ENCODE measurements around the gene TMTC2.

The TMTC2 gene

GRCh38 chr12:82725741-82726140 lies 39.0 kb downstream of the TMTC2 start:
- H3K27ac Mint-ChIP-seq = no peak overlapping the region

DNA sequence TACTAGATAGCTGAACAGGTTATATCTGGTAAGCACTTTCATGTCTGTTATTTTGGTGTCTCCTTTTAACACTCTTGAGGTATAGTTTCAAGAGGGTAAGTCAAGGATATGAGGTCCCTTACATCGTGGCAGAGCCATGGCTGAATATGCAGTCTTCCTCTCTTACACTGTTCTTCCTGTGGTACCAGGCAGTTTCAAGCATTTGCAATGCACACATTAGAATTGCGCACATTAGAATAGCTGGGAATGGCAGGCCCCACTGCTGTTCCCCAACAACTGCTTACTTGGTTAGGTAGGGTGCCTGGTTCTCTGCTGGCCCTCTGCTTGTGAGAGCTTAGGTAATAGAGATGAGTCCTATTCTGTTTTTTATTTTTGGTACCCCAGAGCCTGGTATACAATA lies 41.2 kb downstream of the TMTC2 start:
- H3K27me3 Mint-ChIP-seq = no peaks in the 10 kb centered on the region
- no peak overlapping the region for H3K4me3 Mint-ChIP-seq
- peaks cover 15% of the 10 kb centered on the region for H3K9me3 Mint-ChIP-seq
- no peak overlapping the region for H3K27ac Mint-ChIP-seq
- no peaks in the 10 kb centered on the region for H3K4me1 Mint-ChIP-seq (ENCODE audit: low read depth)
- H3K36me3 Mint-ChIP-seq (ENCODE audit: low read depth) = peaks cover 30% of the 10 kb centered on the region
- intact Hi-C loops (cut with micrococcal nuclease) = no loop called here

More at GRCh38 chr12:82725741-82726140, 39.0 kb downstream of the TMTC2 start:
- Mint-ChIP-seq H3K4me3 (no peak overlapping the region), H3K36me3 (ENCODE audit: low read depth) (peaks cover 31% of the 10 kb centered on the region), H3K9me3 (peaks cover 15% of the 10 kb centered on the region), H3K4me1 (ENCODE audit: low read depth) (no peaks in the 10 kb centered on the region), H3K27me3 (no peaks in the 10 kb centered on the region)
- intact Hi-C loops (cut with micrococcal nuclease) = no loop called here

DNA sequence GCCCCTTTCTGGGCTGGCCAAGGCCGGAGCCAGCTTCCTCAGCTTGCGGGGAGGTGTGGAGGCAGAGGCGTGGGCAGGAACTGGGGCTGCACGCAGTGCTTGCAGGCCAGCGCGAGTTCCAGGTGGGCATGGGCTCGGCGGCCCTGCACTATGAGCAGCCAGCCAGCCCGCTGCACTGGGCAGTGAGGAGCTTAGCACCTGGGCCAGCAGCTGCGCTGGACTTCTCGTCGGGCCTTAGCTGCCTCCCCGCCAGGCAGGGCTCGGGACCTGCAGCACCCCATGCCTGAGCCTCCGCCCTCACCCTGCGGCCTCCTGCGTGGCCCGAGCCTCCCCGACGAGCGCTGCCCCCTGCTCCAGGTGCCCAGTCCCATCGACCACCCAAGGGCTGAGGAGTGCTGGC lies 42.0 kb downstream of the TMTC2 start:
- Mint-ChIP-seq H3K36me3 (ENCODE audit: low read depth) (peaks cover 30% of the 10 kb centered on the region), H3K27me3 (no peaks in the 10 kb centered on the region), H3K4me3 (no peak overlapping the region), H3K27ac (no peak overlapping the region), H3K9me3 (peaks cover 15% of the 10 kb centered on the region), H3K4me1 (ENCODE audit: low read depth) (no peaks in the 10 kb centered on the region)
- intact Hi-C loops (cut with micrococcal nuclease) = no loop called here

GRCh38 chr12:82730953-82731459 lies 44.3 kb downstream of the TMTC2 start:
- H3K27ac Mint-ChIP-seq = no peak overlapping the region
- H3K4me1 Mint-ChIP-seq (ENCODE audit: low read depth) = no peaks in the 10 kb centered on the region
- H3K36me3 Mint-ChIP-seq (ENCODE audit: low read depth) = peaks cover 23% of the 10 kb centered on the region
- H3K9me3 Mint-ChIP-seq = peaks cover 15% of the 10 kb centered on the region
- H3K4me3 Mint-ChIP-seq = no peak overlapping the region
- no peaks in the 10 kb centered on the region for H3K27me3 Mint-ChIP-seq
- intact Hi-C loops (cut with micrococcal nuclease) = no loop called here

GRCh38 chr12:82740129-82741000 lies 53.7 kb downstream of the TMTC2 start:
- Mint-ChIP-seq H3K27me3 (no peaks in the 10 kb centered on the region), H3K27ac (peak overlapping the region; percentile 50), H3K36me3 (ENCODE audit: low read depth) (peaks cover 7% of the 10 kb centered on the region), H3K4me1 (ENCODE audit: low read depth) (peaks cover 8% of the 10 kb centered on the region), H3K9me3 (no peaks in the 10 kb centered on the region), H3K4me3 (no peak overlapping the region)
- intact Hi-C loops (cut with micrococcal nuclease) = no loop called here

DNA sequence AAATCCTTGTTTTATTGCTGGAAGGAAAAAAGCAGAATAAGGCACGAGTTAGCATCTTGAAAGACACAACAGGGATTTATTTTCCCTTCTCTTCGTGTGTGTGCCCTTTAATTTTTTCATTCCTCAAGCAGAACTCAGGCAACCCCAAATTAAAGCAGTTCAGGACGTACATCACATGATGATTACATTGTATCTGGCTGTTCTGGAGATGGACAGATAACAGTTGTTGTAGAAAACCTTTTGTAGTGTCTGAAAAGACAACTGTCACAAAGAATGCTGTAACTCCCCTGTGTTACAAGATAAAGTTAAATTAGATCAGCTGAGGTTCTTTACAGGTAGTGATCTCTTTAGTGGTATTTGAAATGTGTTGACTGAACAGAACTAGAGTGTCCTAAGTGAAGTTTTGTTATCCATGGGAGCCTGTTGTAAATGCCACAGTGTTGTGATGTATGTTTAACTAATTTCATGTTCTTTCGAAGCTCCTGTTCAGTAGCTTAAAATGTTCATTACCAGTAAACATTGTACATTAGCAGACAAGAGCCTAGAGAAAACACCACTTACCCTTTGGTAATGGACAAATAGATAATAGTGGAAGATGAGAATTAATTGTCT lies 58.5 kb downstream of the TMTC2 start:
- Mint-ChIP-seq H3K9me3 (no peaks in the 10 kb centered on the region), H3K36me3 (ENCODE audit: low read depth) (peaks cover 7% of the 10 kb centered on the region), H3K27ac (no peak overlapping the region), H3K27me3 (no peaks in the 10 kb centered on the region), H3K4me3 (no peak overlapping the region), H3K4me1 (ENCODE audit: low read depth) (peaks cover 6% of the 10 kb centered on the region)
- intact Hi-C loops (cut with micrococcal nuclease) = no loop called here

GRCh38 chr12:82745807-82746206 lies 59.1 kb downstream of the TMTC2 start:
- Mint-ChIP-seq H3K4me3 (no peak overlapping the region), H3K27ac (no peak overlapping the region), H3K4me1 (ENCODE audit: low read depth) (no peaks in the 10 kb centered on the region), H3K27me3 (no peaks in the 10 kb centered on the region), H3K36me3 (ENCODE audit: low read depth) (peaks cover 7% of the 10 kb centered on the region), H3K9me3 (no peaks in the 10 kb centered on the region)
- intact Hi-C loops (cut with micrococcal nuclease) = no loop called here

DNA sequence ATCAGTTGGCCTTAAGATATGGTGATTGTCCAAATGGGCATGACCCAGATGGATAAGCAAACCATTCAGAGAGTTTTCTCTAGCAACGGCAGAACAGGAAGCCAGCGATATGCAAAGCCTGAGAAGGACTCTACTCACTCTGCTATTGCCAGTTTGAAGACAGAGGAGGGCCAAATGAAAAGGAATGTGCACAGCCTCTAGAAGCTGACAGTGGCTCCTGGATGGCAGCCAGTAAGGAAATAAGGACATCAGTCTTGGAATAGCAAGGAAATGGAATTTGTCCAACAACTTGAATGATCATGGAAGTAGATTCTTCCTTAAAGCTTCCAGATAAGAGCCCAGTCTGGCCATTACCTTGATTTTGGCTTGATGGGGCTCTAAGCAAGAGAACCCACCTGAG lies 60.0 kb downstream of the TMTC2 start:
- intact Hi-C loops (cut with micrococcal nuclease) = no loop called here
- Mint-ChIP-seq H3K27me3 (no peaks in the 10 kb centered on the region), H3K4me1 (ENCODE audit: low read depth) (no peaks in the 10 kb centered on the region), H3K27ac (no peak overlapping the region), H3K36me3 (ENCODE audit: low read depth) (peaks cover 7% of the 10 kb centered on the region), H3K9me3 (no peaks in the 10 kb centered on the region), H3K4me3 (no peak overlapping the region)

DNA sequence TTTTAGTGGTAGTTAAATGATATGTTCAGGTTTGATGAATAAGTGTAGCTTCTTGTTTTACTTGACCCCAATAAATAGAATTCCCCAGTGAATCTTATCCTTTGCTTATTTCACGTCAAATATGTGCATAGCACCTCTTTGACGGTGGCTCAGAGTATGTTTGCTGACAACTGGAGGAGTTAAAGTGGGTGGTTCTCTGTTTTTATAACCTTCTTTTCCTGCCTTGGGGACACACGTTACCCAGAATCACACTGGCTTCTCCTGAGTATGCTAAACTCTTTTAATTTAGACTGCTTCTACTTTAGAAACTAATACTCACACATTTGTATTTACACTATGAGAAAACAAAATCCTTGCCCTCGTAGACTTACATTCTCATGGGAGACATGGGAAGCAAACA lies 62.3 kb downstream of the TMTC2 start:
- intact Hi-C loops (cut with micrococcal nuclease) = no loop called here
- Mint-ChIP-seq H3K4me1 (ENCODE audit: low read depth) (no peaks in the 10 kb centered on the region), H3K27me3 (no peaks in the 10 kb centered on the region), H3K4me3 (no peak overlapping the region), H3K36me3 (ENCODE audit: low read depth) (no peaks in the 10 kb centered on the region), H3K27ac (no peak overlapping the region), H3K9me3 (no peaks in the 10 kb centered on the region)

- no peaks in the 10 kb centered on the region for H3K4me1 Mint-ChIP-seq (ENCODE audit: low read depth)
- H3K27ac Mint-ChIP-seq = no peak overlapping the region
- no peak overlapping the region for H3K4me3 Mint-ChIP-seq
- intact Hi-C loops (cut with micrococcal nuclease) = no loop called here
- no peaks in the 10 kb centered on the region for H3K36me3 Mint-ChIP-seq (ENCODE audit: low read depth)
- no peaks in the 10 kb centered on the region for H3K27me3 Mint-ChIP-seq
- H3K9me3 Mint-ChIP-seq = no peaks in the 10 kb centered on the region
These were observed 68.2 kb downstream of the TMTC2 start for GRCh38 chr12:82754856-82755255.

DNA sequence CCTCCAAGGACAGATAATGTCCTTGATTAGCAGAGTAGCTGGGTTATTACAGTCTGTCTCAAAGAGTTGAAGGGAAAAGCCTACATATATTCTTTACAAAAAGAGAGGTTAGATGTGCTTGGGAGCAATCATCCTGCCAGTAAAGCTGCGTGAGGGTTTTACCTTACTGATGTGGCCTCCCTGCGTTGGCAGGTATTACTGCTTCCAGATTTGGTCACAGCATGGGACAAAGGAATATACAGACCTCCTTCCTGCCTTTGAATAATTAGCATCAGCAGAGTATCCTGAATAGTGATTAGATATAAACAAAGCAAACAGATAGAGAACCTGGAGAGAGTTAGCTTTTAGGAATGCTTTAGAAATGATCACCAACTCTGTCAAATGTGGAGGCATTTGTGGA lies 69.6 kb downstream of the TMTC2 start:
- Mint-ChIP-seq H3K9me3 (no peaks in the 10 kb centered on the region), H3K27ac (no peak overlapping the region), H3K4me1 (ENCODE audit: low read depth) (no peaks in the 10 kb centered on the region), H3K36me3 (ENCODE audit: low read depth) (no peaks in the 10 kb centered on the region), H3K4me3 (no peak overlapping the region), H3K27me3 (no peaks in the 10 kb centered on the region)
- intact Hi-C loops (cut with micrococcal nuclease) = no loop called here

- Mint-ChIP-seq H3K27ac (no peak overlapping the region), H3K36me3 (ENCODE audit: low read depth) (no peaks in the 10 kb centered on the region), H3K27me3 (no peaks in the 10 kb centered on the region), H3K4me3 (no peak overlapping the region), H3K4me1 (ENCODE audit: low read depth) (no peaks in the 10 kb centered on the region), H3K9me3 (no peaks in the 10 kb centered on the region)
- intact Hi-C loops (cut with micrococcal nuclease) = no loop called here
These were observed 70.4 kb downstream of the TMTC2 start for GRCh38 chr12:82757059-82757458.

- Mint-ChIP-seq H3K36me3 (ENCODE audit: low read depth) (no peaks in the 10 kb centered on the region), H3K27me3 (no peaks in the 10 kb centered on the region), H3K4me3 (no peak overlapping the region), H3K27ac (no peak overlapping the region), H3K9me3 (no peaks in the 10 kb centered on the region), H3K4me1 (ENCODE audit: low read depth) (no peaks in the 10 kb centered on the region)
- intact Hi-C loops (cut with micrococcal nuclease) = no loop called here
These were observed 71.0 kb downstream of the TMTC2 start for GRCh38 chr12:82757656-82758055.

DNA sequence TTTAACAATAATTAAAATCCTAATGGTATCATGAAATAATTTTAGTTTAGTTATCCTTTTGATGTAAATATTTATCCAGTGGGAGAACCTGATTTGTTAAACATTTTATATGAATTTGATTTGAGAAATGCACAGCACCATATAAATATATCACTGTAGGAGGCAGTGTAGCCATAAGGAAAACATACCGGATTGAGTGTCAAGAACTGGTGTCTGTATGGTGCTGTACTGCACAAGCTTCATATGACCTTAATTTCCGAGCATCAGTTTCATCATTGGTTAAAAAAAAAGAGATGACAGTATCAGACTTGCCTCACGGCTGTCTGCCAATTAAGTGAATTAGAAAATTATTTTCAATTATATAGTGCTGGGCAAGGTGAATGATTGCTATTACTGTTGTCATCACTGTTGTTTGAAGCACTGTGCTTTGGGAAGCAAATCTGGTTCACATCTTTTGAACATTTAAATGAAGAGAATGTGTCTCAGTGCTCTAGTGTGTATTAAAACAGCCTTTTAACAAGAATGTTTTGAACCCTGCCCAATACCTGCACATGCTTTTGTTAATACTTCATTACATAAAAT lies 72.1 kb downstream of the TMTC2 start:
- no peaks in the 10 kb centered on the region for H3K9me3 Mint-ChIP-seq
- H3K36me3 Mint-ChIP-seq (ENCODE audit: low read depth) = no peaks in the 10 kb centered on the region
- no peaks in the 10 kb centered on the region for H3K4me1 Mint-ChIP-seq (ENCODE audit: low read depth)
- H3K4me3 Mint-ChIP-seq = no peak overlapping the region
- intact Hi-C loops (cut with micrococcal nuclease) = no loop called here
- no peaks in the 10 kb centered on the region for H3K27me3 Mint-ChIP-seq
- H3K27ac Mint-ChIP-seq = no peak overlapping the region

All from dendritic cell treated with granulocyte-macrophage colony-stimulating factor and Interleukin-4, amounts not matched to agents 40 ng/mL and 50 ng/mL, for 4 days (primary cell).